Loucy (cell line): ENCODE data around the gene CELSR2.

Experiments used
- H2AFZ ChIP-seq: fragments of 200-600 bp; sonication (generic); 2 replicates; pipeline ENCODE4 v1.6.0; 2016; ENCODE audit warnings: antibody characterized with exemption, mild to moderate bottlenecking, low read length, moderate library complexity
- H3F3A ChIP-seq: fragments of 200-600 bp; 2 replicates; pipeline ENCODE4 v1.6.0; 2016; ENCODE audit warnings: antibody characterized with exemption, low read depth, mild to moderate bottlenecking
- H3K27me3 ChIP-seq: fragments of 200-600 bp; sonication (generic); 2 replicates; pipeline ENCODE4 v1.6.1; 2014; ENCODE audit warnings: low read length, mild to moderate bottlenecking; ENCODE audit not compliant: insufficient read depth, poor library complexity, severe bottlenecking
- H3K36me3 ChIP-seq: fragments of 200-600 bp; sonication (generic); 2 replicates; pipeline ENCODE4 v1.6.1; 2016; ENCODE audit warnings: low read length; ENCODE audit not compliant: insufficient read depth
- H3K4me1 ChIP-seq: fragments of 200-600 bp; sonication (generic); 2 replicates; pipeline ENCODE4 v1.5.1; 2014; ENCODE audit warnings: low read length, mild to moderate bottlenecking; ENCODE audit not compliant: insufficient read depth, poor library complexity, severe bottlenecking
- H3K4me2 ChIP-seq: fragments of 200-600 bp; sonication (generic); 2 replicates; pipeline ENCODE4 v1.6.0; 2014; ENCODE audit warnings: antibody characterized with exemption, low read length, low read depth, mild to moderate bottlenecking; ENCODE audit not compliant: poor library complexity, severe bottlenecking
- H3K4me3 ChIP-seq: fragments of 200-600 bp; sonication (generic); 2 replicates; pipeline ENCODE4 v1.5.1; 2014; ENCODE audit warnings: low read length, mild to moderate bottlenecking, mixed read lengths; ENCODE audit not compliant: poor library complexity, severe bottlenecking
- H3K79me2 ChIP-seq: fragments of 200-600 bp; sonication (generic); 2 replicates; pipeline ENCODE4 v1.6.1; 2014; ENCODE audit warnings: low read length; ENCODE audit not compliant: insufficient read depth
- H3K9ac ChIP-seq: fragments of 200-600 bp; sonication (generic); 2 replicates; pipeline ENCODE4 v1.6.0; 2014; ENCODE audit warnings: mild to moderate bottlenecking, low read depth, low read length, moderate library complexity; ENCODE audit not compliant: poor library complexity, severe bottlenecking
- H3K9me2 ChIP-seq: fragments of 200-600 bp; sonication (generic); replicated peaks from 2 replicates; pipeline ENCODE4 v1.6.1; 2016; ENCODE audit warnings: low read depth, low read length, mixed read lengths
- H3K9me3 ChIP-seq: fragments of 200-600 bp; sonication (generic); 2 replicates; pipeline ENCODE4 v1.6.1; 2014; ENCODE audit warnings: mild to moderate bottlenecking, antibody characterized with exemption, low read length, low read depth; ENCODE audit not compliant: insufficient read depth
- H4K20me1 ChIP-seq: fragments of 200-600 bp; sonication (generic); 2 replicates; pipeline ENCODE4 v1.6.0; 2014; ENCODE audit warnings: antibody characterized with exemption, low read length, mild to moderate bottlenecking; ENCODE audit not compliant: insufficient read depth, poor library complexity, severe bottlenecking
- EZH2phosphoT487 ChIP-seq: fragments of 200-600 bp; IDR thresholded peaks from 2 replicates; pipeline ENCODE4 v1.6.1; 2018; ENCODE audit warnings: antibody characterized with exemption, mild to moderate bottlenecking, moderate library complexity, borderline replicate concordance
- TF ChIP-seq, protein P1 (sequence below): fragments of 200-600 bp; sonication (generic); conservative IDR thresholded peaks from 2 replicates; pipeline ENCODE4 v1.5.1; 2014; ENCODE audit warnings: mild to moderate bottlenecking, antibody characterized with exemption, low read length

Gene CELSR2

DNA sequence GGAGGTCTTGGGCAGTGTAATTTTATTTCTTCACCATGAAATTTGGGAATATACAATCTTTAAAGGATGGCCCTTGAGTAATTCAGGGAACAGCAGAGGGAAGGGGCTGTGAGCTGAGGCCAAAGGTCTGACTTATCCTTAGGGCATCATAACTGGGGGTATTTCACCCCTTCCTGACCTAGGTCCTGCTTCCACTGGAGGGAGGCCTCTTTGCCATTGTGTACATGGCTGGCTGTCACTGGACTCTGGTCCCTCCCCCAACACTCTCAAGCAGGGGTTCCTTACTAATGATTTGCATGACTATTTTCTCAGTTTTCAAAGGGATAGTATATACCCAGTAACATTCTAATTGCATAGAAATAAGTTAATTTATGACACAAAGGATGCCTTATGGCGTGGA is 40.8 kb downstream of the CELSR2 start:
- Histone ChIP-seq H3K4me3 (no peak overlapping the region), H3K36me3 (no peaks in the 10 kb centered on the region), H2AFZ (no peak overlapping the region), H3K79me2 (no peaks in the 10 kb centered on the region), H3K9me3 (no peaks in the 10 kb centered on the region), H3K27me3 (no peaks in the 10 kb centered on the region), H3K9ac (no peak overlapping the region), H3K4me1 (no peaks in the 10 kb centered on the region), H3K4me2 (no peak overlapping the region), H4K20me1 (no peaks in the 10 kb centered on the region), H3F3A (no peaks in the 10 kb centered on the region), H3K9me2 (no peaks in the 10 kb centered on the region)
- no peak for TF ChIP-seq EZH2phosphoT487
- TF ChIP-seq, protein P1, sequence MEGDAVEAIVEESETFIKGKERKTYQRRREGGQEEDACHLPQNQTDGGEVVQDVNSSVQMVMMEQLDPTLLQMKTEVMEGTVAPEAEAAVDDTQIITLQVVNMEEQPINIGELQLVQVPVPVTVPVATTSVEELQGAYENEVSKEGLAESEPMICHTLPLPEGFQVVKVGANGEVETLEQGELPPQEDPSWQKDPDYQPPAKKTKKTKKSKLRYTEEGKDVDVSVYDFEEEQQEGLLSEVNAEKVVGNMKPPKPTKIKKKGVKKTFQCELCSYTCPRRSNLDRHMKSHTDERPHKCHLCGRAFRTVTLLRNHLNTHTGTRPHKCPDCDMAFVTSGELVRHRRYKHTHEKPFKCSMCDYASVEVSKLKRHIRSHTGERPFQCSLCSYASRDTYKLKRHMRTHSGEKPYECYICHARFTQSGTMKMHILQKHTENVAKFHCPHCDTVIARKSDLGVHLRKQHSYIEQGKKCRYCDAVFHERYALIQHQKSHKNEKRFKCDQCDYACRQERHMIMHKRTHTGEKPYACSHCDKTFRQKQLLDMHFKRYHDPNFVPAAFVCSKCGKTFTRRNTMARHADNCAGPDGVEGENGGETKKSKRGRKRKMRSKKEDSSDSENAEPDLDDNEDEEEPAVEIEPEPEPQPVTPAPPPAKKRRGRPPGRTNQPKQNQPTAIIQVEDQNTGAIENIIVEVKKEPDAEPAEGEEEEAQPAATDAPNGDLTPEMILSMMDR, result no peak

DNA sequence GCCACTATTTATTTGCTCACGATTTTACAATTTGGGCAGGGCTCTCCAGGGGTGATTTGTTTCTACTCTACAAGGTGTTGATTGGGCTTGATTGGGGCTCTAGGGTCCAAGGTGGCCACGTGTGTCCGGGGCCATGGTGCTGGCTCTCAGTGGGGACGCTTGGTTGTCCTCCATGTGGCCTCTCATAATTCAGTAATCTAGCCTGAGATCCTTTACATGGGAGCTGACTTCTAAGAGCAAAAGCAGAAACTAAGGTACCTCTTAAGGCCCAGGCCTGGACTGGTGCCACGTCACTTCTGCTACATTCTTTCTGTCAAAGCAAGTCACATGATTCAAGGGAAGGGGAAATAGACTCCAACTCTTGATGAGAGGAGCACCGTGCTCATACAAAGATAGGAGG is 41.7 kb downstream of the CELSR2 start:
- Histone ChIP-seq H3K9me3 (no peaks in the 10 kb centered on the region), H3K9me2 (no peaks in the 10 kb centered on the region), H4K20me1 (no peaks in the 10 kb centered on the region), H3K4me2 (no peak overlapping the region), H3F3A (no peaks in the 10 kb centered on the region), H3K9ac (no peak overlapping the region), H3K27me3 (no peaks in the 10 kb centered on the region), H2AFZ (no peak overlapping the region), H3K79me2 (no peaks in the 10 kb centered on the region), H3K4me1 (no peaks in the 10 kb centered on the region), H3K4me3 (no peak overlapping the region), H3K36me3 (no peaks in the 10 kb centered on the region)
- TF ChIP-seq, protein P1, result no peak
- TF ChIP-seq EZH2phosphoT487, result no peak

DNA sequence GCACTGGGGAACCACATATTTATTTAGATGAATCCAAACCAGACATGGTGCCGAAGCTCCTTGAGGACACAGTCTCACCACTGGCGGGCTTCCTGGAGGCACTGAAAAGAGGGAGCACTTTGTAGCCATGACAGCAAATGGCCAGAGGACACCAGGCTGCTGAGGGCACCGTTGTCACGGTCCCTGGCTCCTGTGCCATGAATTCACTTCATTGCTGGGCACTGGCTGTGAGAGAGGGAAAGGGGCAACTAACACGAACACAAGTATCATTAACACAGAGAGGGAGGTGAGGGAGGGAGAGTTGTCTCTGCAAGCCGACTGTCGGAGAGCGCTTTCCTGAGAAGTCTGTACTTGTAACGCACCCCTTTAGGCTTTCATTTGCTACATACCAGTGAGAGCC is 43.0 kb downstream of the CELSR2 start:
- no peak overlapping the region for H3K4me3 ChIP-seq
- H4K20me1 ChIP-seq, result no peaks in the 10 kb centered on the region
- H3K9me2 ChIP-seq, result no peaks in the 10 kb centered on the region
- H3K4me2 ChIP-seq, result no peak overlapping the region
- no peak overlapping the region for H3K9ac ChIP-seq
- H3K79me2 ChIP-seq, result no peaks in the 10 kb centered on the region
- H3F3A ChIP-seq, result no peaks in the 10 kb centered on the region
- H3K4me1 ChIP-seq, result no peaks in the 10 kb centered on the region
- TF ChIP-seq, protein P1, result no peak
- no peaks in the 10 kb centered on the region for H3K9me3 ChIP-seq
- no peaks in the 10 kb centered on the region for H3K36me3 ChIP-seq
- no peaks in the 10 kb centered on the region for H3K27me3 ChIP-seq
- no peak overlapping the region for H2AFZ ChIP-seq
